ENCODE measurements around the gene IFNG.

The IFNG gene

DNA sequence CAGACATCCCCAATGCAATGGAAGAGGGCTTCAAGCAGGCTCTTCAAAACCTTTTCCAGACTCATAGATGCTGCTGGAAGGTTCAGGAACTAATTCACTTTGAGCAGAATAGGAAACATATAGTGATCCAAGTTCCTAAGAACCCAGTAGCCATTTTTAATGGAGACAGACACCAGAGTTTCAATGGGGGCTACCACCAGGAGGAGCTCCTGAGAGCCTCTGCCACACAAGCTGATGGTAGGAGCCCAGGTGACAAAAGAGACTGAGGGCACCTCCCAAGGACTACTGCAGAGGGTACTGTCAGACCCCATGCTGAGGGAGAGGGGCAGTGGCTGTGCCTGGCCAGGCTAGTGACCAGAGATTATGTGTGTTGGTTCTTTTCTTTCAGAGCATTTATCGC is 45.9 kb downstream of the IFNG start:
- DNase-seq = no peak

DNA sequence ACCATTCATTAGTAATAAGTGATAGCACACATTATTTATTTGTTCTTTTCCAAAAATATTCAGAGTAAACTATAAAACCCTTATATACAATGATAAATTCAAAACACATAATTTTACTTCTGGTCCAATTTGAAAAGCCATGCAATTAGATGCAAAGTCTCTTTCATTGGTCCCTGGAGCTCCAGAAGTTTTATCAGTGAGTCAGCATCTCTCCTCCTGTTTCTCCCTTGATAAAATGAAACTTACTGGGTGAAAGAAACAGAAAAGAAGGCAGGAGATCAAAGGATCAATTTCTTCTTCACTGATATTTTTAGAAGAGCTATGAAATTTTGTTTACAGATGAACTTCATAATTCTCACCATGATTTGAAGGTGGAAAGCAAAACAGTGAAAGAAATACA is 47.5 kb downstream of the IFNG start:
- DNase-seq = no peak

GRCh38 chr12:68109444-68110217 is 49.9 kb downstream of the IFNG start:
- no peak for DNase-seq

DNA sequence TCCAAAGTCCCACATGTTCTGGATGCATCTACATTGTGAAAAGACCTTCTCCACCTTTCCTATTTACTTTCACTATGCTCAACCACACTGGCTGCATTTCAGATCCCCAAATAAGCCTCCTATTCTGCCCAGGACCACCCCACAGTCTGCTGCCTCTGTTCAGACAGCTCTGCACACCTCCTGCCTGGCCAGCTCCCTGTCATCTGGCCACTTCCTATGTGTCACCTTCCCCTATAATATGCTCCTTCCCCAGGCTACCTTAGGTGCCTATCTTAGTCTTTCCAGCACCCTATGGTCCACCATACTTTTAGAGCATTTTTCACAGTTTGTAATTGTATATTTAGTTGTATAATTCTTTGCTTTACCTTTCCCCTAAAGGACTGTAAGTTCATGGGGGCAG is 50.5 kb downstream of the IFNG start:
- DNase-seq = no peak

DNA sequence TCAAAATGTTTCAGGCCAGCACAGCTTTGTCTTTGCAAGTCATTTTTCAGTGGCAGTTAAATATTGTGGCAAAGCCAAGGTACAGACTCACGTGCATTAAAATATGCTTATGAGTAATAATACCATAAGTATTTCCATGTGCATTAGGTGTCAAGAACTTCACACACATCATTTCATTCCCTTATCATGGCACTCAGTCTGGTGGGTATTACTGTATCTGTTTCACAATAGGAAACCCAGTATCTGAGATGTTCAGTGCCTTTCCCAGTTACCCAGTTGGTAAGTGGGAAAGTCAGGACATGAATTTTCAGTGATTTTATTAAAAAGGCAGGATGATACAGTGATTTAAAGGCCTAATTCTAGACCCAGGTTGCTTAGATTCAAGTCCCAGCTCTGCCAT is 52.9 kb downstream of the IFNG start:
- DNase-seq = no peak

- DNase-seq = no peak
Observed at GRCh38 chr12:68106160-68106559, 53.4 kb downstream of the IFNG start.
